ENCODE results near the gene LORICRIN. TPM values are rescaled to one million over a fixed set of nuclear protein-coding genes. Genes with fewer than 3 reads are reported as not detected.

The LORICRIN gene
- polyA plus RNA-seq, 1 donor (not counting 4 experiments of a cell fraction or from before 2014, with no cell fraction given) = not detected

DNA sequence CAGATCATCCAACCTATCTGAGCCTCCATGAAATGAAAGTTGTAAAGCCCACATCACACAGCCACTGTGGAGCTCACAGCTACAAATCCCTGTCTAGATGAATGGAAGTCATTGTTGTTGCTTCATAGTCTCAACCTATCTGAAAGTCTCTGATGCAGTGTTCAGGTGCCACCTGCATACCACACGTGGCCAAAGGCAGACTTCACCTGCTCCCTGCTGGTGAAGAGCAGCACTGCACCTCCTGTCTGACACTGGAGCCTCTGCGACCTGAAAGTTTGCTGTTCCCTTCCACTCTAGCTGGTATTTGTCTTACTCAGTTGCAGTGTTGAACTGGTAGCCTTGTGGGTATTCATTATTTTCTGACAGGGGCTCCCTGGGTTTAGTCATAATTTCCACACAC is 18.4 kb downstream of the LORICRIN start:
- Histone ChIP-seq H3K9me3 (ENCODE audit: control insufficient read depth, low read depth, low read length) (no peaks in the 10 kb centered on the region), H3K36me3 (ENCODE audit: control insufficient read depth in 2 of 2, extremely low read depth in 1 of 2, insufficient read depth in 2 of 2, low read length in 2 of 2) (no peaks in the 10 kb centered on the region), H3K27ac (ENCODE audit: control insufficient read depth, insufficient read depth, low read length) (no peak overlapping the region), H3K9ac (ENCODE audit: control insufficient read depth, extremely low read depth, insufficient read depth, low read length) (no peak overlapping the region), H3K9me1 (ENCODE audit: control insufficient read depth, extremely low read depth, insufficient read depth, low read length) (no peaks in the 10 kb centered on the region), H3K4me3 (ENCODE audit: control insufficient read depth in 2 of 3, extremely low read depth in 1 of 3, insufficient read depth in 2 of 3, low read depth in 1 of 3, low read length in 3 of 3) (no peak overlapping the region), H2AFZ (ENCODE audit: control insufficient read depth, low read length) (no peak overlapping the region), H3K79me2 (ENCODE audit: control insufficient read depth, insufficient read depth, low read length) (no peaks in the 10 kb centered on the region), H3K4me1 (ENCODE audit: control insufficient read depth, extremely low read depth, insufficient read depth, low read length) (no peaks in the 10 kb centered on the region), H3K27me3 (ENCODE audit: control insufficient read depth, extremely low read depth, insufficient read depth, low read length) (no peaks in the 10 kb centered on the region), H4K20me1 (ENCODE audit: control insufficient read depth, extremely low read depth, insufficient read depth, low read length) (no peaks in the 10 kb centered on the region), H3K4me2 (ENCODE audit: control insufficient read depth, extremely low read depth, insufficient read depth, low read depth, low read length) (no peak overlapping the region)
- peak; percentile 95 for FAIRE-seq
- DNase-seq (ENCODE audit: low read depth, low spot score) = peak; percentile 21
- no peak for TF ChIP-seq EZH2 (IDR thresholded peaks at IDR 0.05; ENCODE audit: low read length)
- TF ChIP-seq, protein P1, sequence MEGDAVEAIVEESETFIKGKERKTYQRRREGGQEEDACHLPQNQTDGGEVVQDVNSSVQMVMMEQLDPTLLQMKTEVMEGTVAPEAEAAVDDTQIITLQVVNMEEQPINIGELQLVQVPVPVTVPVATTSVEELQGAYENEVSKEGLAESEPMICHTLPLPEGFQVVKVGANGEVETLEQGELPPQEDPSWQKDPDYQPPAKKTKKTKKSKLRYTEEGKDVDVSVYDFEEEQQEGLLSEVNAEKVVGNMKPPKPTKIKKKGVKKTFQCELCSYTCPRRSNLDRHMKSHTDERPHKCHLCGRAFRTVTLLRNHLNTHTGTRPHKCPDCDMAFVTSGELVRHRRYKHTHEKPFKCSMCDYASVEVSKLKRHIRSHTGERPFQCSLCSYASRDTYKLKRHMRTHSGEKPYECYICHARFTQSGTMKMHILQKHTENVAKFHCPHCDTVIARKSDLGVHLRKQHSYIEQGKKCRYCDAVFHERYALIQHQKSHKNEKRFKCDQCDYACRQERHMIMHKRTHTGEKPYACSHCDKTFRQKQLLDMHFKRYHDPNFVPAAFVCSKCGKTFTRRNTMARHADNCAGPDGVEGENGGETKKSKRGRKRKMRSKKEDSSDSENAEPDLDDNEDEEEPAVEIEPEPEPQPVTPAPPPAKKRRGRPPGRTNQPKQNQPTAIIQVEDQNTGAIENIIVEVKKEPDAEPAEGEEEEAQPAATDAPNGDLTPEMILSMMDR (optimal IDR thresholded peaks at IDR 0.05 in 1 of 3, IDR thresholded peaks at IDR 0.05 in 1 of 3, conservative IDR thresholded peaks at IDR 0.05 in 1 of 3; ENCODE audit: extremely low read depth in 1 of 3, insufficient read depth in 2 of 3, low read length in 3 of 3) = peak; percentile 93 to 98 (median 98)
- dilution Hi-C loops (cut with MboI; ENCODE audit: extremely low pct_ligation_motif_present, low sequenced_read_pairs) = no loop called here

DNA sequence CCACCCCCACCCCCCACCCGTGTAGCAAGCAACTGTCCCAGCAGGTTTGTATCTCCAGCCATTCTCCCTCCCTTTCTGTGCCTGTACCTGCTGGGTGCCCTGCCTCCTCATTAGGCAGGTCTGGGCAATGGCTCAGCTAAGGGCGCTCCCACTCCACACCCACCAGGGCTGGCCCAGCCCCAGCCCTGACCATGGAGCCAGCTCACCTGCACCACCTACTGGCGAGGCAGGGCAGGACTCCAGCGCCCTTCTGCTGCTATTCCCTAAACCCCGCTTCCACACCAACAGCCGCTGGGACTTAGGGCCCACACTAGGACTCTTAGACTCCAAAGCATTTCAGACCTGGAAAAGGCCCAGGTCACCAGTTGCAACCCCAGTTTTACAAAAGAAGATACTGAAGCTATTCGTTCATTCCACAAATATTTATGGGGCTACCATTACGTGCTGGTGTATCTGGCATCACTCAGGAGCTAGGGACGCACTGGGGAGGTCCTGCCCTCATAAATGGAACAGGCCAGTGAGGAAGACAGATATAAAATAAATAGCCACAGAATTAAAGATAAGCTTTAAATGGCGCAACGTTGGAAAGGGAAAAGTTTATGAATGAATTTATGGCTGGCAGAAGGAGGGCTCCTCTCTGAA is 29.3 kb downstream of the LORICRIN start:
- no peaks in the 10 kb centered on the region for H3K79me2 ChIP-seq (ENCODE audit: control insufficient read depth, insufficient read depth, low read length)
- peak overlapping the region; percentile 34 for H3K4me2 ChIP-seq (ENCODE audit: control insufficient read depth, extremely low read depth, insufficient read depth, low read depth, low read length)
- FAIRE-seq (peak; percentile 97), DNase-seq (ENCODE audit: low read depth, low spot score) (peak; percentile 57)
- H3K9me1 ChIP-seq (ENCODE audit: control insufficient read depth, extremely low read depth, insufficient read depth, low read length) = no peaks in the 10 kb centered on the region
- no peak overlapping the region for H3K27ac ChIP-seq (ENCODE audit: control insufficient read depth, insufficient read depth, low read length)
- no peak overlapping the region for H2AFZ ChIP-seq (ENCODE audit: control insufficient read depth, low read length)
- H3K4me1 ChIP-seq (ENCODE audit: control insufficient read depth, extremely low read depth, insufficient read depth, low read length) = peaks cover 35% of the 10 kb centered on the region
- H3K4me3 ChIP-seq (ENCODE audit: control insufficient read depth in 2 of 3, extremely low read depth in 1 of 3, insufficient read depth in 2 of 3, low read depth in 1 of 3, low read length in 3 of 3) = no peak overlapping the region
- no peak for TF ChIP-seq EZH2 (IDR thresholded peaks at IDR 0.05; ENCODE audit: low read length)
- TF ChIP-seq, protein P1 (optimal IDR thresholded peaks at IDR 0.05 in 1 of 3, IDR thresholded peaks at IDR 0.05 in 1 of 3, conservative IDR thresholded peaks at IDR 0.05 in 1 of 3; ENCODE audit: extremely low read depth in 1 of 3, insufficient read depth in 2 of 3, low read length in 3 of 3) = peak; percentile 93 to 97 (median 95)
- H4K20me1 ChIP-seq (ENCODE audit: control insufficient read depth, extremely low read depth, insufficient read depth, low read length) = no peaks in the 10 kb centered on the region
- no peaks in the 10 kb centered on the region for H3K27me3 ChIP-seq (ENCODE audit: control insufficient read depth, extremely low read depth, insufficient read depth, low read length)
- H3K36me3 ChIP-seq (ENCODE audit: control insufficient read depth in 2 of 2, extremely low read depth in 1 of 2, insufficient read depth in 2 of 2, low read length in 2 of 2) = no peaks in the 10 kb centered on the region
- dilution Hi-C loops (cut with MboI; ENCODE audit: extremely low pct_ligation_motif_present, low sequenced_read_pairs) = no loop called here
- no peaks in the 10 kb centered on the region for H3K9me3 ChIP-seq (ENCODE audit: control insufficient read depth, low read depth, low read length)
- H3K9ac ChIP-seq (ENCODE audit: control insufficient read depth, extremely low read depth, insufficient read depth, low read length) = no peak overlapping the region
